Hindlimb muscle (tissue), 1 donor: ENCODE results near the gene PATJ. TPM values are rescaled to one million over a fixed set of nuclear protein-coding genes. Genes with fewer than 3 reads are reported as not detected.
"Not testable (repeated sequence)": the region's sequence is repeated elsewhere in the genome, so short reads cannot be mapped to it uniquely, and the experiment has no call there.

Experiments used
- DNase-seq: peaks from one replicate; pipeline ENCODE4 v3.0.0-alpha.2; 2013
- polyA plus RNA-seq: library from polyadenylated mRNA; unstranded; fragments of 120-200 nt; gene quantifications from one replicate; pipeline ENCODE4 v1.2.1, GENCODE V29; 2013; ENCODE audit not compliant: insufficient read length

PATJ gene
- polyA plus RNA-seq, 1 donor: 3.7 TPM

- no peak for DNase-seq
Measured at GRCh38 chr1:61887931-61888564, 145.8 kb downstream of the PATJ start.

GRCh38 chr1:61888808-61889207, 146.5 kb downstream of the PATJ start:
- DNase-seq: no peak

GRCh38 chr1:61890435-61890834, 148.2 kb downstream of the PATJ start:
- DNase-seq: not testable (repeated sequence)

- no peak for DNase-seq
Measured at GRCh38 chr1:61892977-61893376, 150.7 kb downstream of the PATJ start.

- not testable (repeated sequence) for DNase-seq
Measured at GRCh38 chr1:61894296-61894695, 152.0 kb downstream of the PATJ start.

GRCh38 chr1:61895175-61895574, 152.9 kb downstream of the PATJ start:
- no peak for DNase-seq

- DNase-seq: no peak
Measured at GRCh38 chr1:61898658-61899057, 156.4 kb downstream of the PATJ start.

GRCh38 chr1:61904354-61904753, 162.1 kb downstream of the PATJ start:
- no peak for DNase-seq

GRCh38 chr1:61907102-61907501, 164.8 kb downstream of the PATJ start:
- no peak for DNase-seq

GRCh38 chr1:61910035-61910434, 167.8 kb downstream of the PATJ start:
- peak; percentile 5 for DNase-seq

- DNase-seq: no peak
Measured at GRCh38 chr1:61914823-61915482, 172.7 kb downstream of the PATJ start.

GRCh38 chr1:61921435-61921834, 179.2 kb downstream of the PATJ start:
- no peak for DNase-seq

GRCh38 chr1:61922950-61923480, 180.7 kb downstream of the PATJ start:
- no peak for DNase-seq

- no peak for DNase-seq
Measured at GRCh38 chr1:61925591-61926298, 183.5 kb downstream of the PATJ start.

- no peak for DNase-seq
Measured at GRCh38 chr1:61926597-61926996, 184.3 kb downstream of the PATJ start.

GRCh38 chr1:61930116-61930645, 187.9 kb downstream of the PATJ start:
- DNase-seq: no peak

GRCh38 chr1:61931587-61932279, 189.5 kb downstream of the PATJ start:
- DNase-seq: no peak

- no peak for DNase-seq
Measured at GRCh38 chr1:61935516-61935915, 193.2 kb downstream of the PATJ start.

GRCh38 chr1:61936839-61937238, 194.6 kb downstream of the PATJ start:
- no peak for DNase-seq

GRCh38 chr1:61941794-61942193, 199.5 kb downstream of the PATJ start:
- DNase-seq: no peak

- DNase-seq: no peak
Measured at GRCh38 chr1:61942856-61943255, 200.6 kb downstream of the PATJ start.

- not testable (repeated sequence) for DNase-seq
Measured at GRCh38 chr1:61948685-61949084, 206.4 kb downstream of the PATJ start.

GRCh38 chr1:61950418-61950817, 208.1 kb downstream of the PATJ start:
- no peak for DNase-seq
